Fibroblast of skin of left quadriceps (primary cell): ENCODE measurements around the gene TSSC4.

Experiments
- DNase-seq, 2 experiments: peaks; one replicate each; pipeline ENCODE4 v3.0.0-alpha.2; 2013; ENCODE audit warnings: low read depth in 2 of 2

TSSC4 gene

DNA sequence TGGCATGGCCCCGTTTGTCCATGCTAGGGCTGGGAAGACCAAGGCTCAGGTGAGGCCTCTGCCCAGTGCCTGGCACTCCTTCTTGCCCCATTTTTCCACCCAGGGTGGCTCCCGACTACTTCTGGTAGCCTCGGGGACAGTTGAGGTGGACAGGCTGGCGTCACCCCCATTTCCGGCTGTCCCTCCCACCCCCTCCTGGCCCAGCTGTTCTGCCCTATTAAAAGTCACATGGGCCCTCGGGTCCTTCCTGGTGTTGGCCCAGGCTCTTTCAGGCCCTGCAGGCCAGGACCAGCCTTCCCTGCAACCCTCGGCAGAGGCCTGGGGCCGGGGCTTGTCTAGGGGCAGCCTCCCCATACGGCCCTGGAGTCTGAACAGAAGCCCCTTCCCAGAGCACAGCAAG, 14.0 kb upstream of the TSSC4 start:
- DNase-seq = no peak

DNA sequence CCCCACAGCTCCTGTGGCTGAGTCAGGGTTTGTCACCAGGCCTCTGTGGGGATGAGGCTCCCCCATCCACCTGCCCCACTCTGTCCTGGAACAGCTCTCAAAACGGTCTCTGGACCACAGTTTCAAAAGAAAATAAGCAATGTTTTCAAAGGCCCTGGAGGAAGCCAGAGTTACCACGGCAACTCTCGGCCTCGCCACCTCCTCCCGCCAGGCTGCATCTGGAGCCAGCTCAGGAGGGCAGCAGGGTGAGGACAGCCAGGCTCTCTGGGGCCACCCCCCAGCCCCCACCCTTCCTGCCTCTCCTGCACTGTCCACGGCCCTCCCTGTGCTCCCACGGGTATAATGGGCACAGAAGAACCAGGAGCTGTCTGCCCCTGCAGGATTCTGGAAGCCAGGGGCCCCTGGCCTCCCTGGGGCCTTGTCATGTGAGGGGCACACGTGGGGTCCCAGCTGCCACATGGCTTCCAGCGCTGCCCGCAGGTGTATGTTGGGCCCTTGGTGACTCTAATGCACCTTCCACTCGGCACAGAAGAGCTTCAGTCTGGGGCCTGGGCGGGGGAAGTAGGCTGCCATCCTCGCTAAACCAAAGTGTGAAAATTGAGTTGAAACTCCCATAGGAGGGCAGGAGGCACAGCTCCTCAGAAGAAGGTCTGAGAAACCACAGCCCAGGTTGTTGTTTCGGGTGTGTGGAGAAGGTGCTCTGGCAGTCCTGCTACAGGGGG, 13.1 kb upstream of the TSSC4 start:
- DNase-seq = no peak

DNA sequence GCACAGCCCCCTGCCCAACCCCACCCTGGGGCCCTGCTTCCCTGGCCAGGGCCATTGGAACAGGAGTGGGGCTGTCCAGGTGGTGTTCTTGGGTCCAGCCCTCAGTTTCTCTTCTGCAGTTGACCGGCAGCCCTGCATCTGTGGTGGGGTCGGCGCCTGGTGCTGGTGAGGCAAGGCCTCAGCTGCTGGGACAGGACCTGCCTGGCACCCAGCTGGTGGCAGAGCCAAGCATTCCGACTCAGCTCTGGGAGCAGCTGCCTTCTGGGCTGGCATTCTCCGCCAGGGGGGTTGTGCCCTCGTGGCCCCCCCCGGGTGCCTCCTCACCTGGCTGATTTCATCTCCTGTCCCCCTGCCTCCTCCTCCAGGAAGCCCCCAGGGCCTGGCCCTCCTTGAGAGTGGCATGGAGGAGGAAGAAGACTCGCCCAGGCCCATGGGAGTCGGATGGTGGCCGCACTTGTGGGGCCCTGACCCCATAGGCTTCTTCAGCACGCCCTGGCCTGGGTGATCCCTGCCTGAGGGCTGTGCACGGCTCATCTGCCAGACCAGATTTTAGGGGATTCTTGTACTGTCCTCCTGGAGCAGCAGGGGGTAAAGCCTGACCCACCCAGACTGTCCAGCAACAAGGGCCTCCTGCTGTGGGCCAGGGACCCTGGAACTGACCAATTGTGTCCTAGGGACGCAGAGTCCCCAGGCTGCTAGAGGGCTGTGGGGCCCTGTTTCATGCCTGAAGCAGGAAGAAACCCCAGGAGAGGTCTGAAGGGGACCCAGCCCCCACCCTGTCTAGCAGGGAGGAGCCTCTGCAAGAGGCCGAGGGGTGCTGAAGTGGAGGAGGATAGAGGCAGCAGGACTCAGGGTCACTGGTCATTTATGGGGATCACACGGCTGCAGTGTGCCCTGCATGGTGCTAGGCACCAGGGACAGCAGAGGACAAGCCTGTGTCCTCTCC, 11.8 kb upstream of the TSSC4 start:
- DNase-seq = no peak

DNA sequence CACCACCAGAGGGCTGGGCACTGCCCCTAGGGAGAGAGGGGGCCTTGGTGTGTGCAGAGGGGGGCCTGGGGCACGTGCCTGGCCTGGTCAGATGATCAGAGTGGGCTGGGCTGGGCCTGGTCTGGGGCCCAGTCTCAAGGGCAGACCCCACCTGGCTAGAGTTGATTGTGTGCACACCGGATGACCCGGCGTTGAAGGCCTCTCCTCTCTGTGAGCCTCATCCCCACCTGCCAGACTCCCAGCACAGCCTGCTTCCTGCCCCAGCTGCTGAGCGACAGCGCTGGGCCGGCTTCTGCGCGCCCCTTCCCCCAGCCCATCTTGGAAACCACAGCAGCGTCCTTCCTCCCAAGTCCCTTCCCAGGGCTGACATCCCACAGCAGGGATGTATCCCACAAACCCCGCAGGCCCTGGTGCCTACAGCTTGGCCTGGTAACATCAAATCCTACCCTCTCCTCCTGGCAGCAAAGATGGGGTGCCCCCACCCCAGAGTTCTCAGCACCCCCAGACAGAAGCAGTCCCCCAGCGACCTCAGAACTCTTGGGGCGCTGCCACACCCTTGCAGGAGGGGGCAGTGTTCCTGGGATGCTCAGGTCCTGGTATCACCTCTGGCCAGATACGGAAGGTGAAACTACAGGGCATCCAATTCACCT, 11.0 kb upstream of the TSSC4 start:
- no peak for DNase-seq

DNA sequence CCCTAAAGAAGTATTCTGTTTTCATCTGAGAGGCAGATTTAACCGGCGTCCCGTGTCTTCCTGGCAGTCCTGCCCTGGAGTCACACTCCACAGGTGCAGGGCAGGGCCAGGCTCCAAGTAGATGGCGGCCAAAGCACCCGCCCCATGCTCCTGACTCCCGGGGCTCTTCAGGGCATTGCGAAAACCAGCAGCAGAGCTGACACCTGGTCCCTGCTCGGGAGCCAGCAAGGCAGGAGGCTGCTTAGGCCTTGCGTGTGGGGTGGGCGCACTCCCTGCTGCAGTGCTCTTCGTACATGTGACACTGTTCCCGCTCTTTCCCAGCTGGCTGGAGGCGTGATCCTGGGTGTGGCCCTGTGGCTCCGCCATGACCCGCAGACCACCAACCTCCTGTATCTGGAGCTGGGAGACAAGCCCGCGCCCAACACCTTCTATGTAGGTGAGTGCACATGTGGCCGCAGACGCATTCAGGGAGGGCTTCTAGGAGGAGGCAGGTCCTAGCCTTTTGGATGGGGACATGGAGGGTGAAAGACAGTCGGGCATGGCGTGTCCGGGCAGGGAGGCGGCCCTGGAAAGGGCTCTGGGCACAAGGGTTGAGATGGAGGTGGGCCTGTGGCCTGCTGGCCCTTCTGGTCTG, 10.3 kb upstream of the TSSC4 start:
- no peak for DNase-seq

DNA sequence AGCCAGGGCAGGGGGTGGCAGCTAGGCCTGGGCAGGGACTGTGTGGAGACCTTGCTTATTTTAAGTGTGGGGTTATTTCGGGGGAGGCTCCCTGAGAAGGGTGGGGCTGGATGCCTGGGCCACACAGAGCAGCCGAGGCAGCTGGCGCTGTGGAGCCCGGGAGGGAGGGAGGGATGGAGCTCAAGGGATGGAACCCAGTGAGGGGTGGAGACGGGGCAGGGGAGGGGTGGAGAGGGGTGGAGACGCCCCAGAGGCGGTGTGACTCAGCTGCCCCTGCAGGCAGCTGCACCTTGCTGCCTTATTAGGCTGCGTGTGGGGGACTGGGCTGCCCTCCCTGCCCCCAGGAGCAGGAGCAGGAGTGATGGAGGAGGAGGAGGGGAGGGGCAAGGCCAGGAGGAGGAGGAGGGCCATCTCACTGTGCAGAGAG, 9.8 kb upstream of the TSSC4 start:
- peak; percentile 32 to 37 for DNase-seq

DNA sequence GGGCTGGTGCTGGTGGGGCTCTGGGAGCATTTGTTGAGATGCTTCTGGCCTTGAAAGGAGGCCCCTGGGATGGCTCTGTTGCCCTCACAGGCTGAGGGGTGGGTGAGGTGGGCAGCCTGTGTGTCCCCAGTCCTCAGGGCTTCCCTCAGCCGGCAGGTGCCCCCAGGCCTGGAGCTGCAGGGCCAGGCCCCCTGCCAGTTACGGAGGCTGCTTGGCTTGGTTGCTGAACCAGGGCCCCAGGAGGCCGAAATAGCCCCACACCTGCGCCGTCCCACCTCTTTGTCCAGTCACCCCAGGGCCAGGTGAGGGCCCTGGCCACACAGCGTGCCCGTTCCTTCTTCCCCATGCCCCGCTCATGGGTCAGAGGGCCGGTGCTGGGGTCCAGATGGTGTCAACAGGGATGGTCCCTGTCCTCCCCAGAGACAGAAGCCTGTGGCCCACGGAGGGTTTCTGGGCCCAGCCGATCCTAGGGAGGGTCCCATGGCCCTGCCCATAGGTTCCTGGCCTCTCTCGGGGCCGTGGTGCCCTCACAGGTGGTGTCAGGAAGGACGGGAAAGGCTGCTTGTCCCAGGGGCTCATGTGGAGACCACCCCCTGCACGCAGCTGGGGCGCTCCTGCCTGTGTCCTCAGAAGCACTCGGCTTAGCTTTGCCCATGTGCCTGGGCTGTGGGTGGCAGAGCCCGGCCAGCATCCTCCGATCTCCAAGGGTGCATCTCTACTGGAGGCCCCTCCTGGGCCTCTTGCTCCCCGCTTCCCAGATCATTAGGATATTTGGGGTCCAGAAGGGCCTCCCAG, 9.2 kb upstream of the TSSC4 start:
- DNase-seq = no peak

DNA sequence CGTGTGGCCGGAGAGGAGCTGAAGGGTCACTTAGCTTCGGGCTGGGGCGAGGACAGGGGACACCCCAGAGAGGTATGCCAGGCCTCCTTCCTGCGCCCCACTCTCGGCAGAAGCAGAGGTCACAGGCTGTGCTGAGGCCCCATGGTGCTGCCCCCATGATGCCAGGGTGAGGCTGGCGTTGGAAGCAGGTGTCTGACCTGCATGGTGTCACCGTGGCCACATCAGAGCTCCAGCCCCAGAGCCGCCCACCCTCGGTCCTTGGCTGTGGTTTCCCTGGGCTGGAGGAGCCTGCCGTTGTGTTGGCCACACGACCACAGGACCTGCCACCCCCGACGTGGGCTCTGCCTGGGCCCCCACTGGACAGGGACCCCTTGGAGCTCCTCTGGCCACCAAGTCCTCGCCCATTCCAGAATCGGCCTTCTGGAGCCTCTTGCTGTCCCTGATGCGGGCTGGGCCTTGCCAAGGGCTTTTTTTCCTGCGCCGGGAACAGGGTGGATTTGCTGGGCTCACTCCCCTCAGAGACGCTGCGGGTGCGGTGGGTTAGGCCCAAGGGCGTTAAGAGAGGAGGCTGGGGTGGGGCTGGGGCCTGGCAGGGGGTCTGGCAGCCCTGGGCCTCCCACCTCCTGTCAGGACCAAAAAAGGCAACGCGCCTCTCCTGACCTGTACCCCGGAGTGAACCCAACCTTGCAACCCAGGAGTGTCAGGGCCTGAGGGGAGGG, 8.2 kb upstream of the TSSC4 start:
- no peak for DNase-seq

DNA sequence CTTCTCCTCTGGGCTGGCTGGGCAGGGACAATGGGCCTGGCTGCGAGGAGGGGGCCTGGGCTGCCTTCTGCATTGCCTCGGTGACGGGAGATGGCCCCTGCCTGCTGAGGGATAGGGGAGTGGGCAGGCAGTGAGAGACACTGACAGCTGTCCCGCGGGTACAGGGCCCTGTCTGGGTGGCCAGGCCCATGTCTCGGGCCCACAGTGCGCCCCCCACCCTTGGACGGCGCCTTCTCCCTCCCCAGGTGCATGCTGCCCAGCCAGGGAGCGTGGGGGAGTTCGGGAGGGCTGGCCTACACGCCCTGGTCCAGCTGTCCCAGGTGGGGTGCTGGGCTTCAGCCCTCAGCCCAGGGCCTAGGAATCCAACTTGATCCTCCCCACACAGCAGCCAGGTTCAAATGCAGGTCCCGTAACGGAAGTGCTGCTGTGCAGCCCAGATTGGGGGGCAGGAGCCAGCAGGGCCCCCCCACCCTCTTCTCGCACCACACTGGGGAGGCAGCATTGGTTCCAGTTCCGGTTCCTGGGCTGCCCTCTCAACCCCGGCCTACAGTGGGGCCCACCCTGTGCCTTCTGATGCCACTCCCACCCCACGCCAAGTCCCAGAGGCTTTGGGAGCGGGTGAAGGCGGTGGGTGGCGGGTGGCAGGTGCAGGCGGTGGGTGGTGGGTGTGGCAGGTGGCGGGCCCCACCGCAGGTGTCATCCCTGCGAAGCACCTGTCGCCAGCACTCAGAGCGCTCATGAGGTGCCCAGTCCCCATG, 7.3 kb upstream of the TSSC4 start:
- DNase-seq = no peak

DNA sequence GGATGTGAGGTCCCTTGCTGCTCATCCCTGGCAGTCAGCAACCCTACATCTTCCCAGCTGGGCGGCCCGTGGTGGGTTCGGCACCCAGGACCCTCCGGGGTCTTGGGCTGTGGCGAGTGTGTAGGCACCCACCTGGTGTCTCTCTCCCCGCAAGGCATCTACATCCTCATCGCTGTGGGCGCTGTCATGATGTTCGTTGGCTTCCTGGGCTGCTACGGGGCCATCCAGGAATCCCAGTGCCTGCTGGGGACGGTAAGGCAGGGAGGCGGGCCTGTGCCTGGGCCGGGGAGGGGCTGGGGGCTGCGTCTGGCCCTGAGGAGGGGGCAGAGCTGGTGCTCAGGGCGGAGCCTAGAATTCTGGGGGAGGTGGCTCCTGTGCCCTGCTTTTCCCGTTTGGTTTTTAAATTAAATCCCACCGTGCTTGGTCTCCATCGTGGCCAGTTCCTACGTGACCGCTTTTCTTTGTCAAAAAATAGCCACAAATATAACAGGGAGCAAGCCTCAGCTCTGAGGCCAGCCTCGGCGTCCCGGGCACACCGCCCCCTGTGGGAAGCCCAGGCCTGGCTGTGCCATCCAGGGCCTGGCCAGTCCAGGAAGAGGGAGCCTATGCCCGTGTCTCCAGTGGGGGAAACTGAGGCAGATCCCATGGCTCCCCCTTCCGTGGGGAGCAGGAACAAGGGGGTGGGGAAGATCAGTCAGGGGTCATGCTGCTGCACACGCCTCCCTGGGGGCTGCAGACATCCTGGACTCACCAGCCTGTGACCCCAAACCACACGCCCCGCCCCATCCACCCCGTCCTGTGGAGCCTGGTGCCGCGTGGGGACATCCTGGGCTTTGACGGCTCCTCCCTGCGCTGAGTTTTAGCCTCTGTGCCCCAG, 6.4 kb upstream of the TSSC4 start:
- DNase-seq = no peak

DNA sequence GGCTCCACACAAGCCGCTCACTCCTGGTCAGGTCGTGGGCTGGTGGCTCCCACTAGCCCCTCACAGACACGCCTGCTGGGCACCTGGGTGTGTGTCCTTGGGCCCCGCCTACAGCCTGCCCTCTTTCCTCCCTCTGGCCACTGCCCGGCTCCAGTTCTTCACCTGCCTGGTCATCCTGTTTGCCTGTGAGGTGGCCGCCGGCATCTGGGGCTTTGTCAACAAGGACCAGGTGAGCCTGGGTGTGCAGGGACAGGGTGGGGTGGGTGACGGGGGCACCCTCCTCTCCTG, 5.8 kb upstream of the TSSC4 start:
- no peak for DNase-seq

DNA sequence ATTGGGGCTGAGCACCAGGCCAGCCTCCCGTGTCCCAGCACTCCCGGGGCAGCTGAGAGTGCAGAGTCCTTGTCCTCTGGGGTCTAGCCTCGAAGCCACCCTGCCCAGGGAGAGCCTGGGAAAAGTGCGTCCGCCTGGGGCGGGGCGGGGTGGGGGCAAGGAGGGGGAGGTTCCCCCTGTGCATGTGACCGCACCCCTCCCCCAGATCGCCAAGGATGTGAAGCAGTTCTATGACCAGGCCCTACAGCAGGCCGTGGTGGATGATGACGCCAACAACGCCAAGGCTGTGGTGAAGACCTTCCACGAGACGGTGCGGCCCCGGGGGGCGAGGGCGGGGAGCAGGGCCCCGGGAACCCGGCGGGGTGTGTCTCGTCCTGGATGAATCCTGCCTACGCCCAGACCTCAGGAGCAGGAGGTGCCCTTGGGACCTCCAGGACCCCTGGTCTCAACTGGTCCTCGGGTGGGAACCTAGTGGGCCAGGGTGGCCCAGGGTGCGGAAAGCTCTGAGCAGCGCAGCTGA, 5.3 kb upstream of the TSSC4 start:
- no peak for DNase-seq

DNA sequence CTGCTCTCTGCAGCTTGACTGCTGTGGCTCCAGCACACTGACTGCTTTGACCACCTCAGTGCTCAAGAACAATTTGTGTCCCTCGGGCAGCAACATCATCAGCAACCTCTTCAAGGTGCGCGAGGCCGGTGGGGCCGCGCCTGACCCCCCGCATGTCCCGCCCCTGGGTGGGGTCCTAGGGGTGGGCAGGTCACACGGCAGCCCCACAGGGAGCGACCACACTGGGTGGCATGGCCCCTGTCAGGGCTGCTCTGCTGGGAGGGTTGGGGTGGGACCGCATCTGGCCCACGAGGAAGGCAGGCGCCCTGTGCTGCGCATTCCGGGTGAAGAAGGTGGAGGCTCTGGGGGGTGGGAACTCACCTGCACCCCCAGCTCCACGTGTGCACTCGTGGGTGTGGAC, 4.7 kb upstream of the TSSC4 start:
- no peak for DNase-seq

DNA sequence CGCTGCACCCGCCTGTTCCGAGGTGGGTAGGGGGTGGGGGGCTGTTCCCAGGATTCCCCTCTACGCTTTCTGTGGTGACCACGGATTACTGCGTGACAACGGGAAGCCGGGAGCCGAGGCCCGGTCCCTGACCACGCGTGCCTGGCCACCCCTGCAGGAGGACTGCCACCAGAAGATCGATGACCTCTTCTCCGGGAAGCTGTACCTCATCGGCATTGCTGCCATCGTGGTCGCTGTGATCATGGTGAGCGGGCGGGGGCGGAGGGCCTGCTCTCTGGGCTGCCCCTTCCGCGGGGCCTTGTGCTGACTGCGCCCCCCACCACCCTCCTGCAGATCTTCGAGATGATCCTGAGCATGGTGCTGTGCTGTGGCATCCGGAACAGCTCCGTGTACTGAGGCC, 4.1 kb upstream of the TSSC4 start:
- DNase-seq = no peak

DNA sequence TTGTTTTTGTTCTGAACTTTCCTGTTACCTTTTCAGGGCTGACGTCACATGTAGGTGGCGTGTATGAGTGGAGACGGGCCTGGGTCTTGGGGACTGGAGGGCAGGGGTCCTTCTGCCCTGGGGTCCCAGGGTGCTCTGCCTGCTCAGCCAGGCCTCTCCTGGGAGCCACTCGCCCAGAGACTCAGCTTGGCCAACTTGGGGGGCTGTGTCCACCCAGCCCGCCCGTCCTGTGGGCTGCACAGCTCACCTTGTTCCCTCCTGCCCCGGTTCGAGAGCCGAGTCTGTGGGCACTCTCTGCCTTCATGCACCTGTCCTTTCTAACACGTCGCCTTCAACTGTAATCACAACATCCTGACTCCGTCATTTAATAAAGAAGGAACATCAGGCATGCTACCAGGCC, 3.5 kb upstream of the TSSC4 start:
- no peak for DNase-seq

DNA sequence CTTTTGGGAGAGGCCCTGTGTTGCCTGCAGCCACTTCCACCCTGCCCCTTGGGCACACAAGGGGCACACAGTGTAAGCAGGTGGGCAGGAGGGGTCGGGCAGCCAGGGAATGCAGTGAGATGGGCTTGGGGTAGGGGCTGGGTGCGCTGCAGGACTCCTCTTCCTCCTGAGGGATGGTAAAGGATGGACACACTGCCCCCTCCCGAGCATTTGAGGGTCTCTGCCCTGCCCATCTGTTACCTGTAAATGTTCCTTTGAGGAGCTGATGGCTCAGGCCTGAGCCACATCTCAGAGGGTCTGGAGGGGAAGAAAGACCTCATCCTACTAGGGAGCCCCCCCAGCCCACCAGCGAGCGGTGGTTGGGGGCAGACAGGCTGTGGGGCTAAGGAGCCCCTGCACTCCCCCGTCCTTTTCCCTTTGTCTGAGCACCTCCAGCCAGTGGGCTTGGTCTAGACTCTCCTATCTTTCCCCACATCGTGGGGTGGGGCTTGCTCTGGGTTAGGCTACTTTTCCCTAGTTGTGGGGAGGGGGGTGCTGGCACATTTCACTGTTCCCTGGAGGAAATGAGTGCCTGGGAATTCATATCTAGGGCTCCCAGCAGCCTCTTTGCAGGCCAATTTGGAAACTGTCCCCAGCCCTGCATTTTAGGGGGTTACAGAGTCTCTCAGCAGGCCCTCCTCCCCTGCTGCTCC, 1.7 kb upstream of the TSSC4 start:
- DNase-seq = no peak

DNA sequence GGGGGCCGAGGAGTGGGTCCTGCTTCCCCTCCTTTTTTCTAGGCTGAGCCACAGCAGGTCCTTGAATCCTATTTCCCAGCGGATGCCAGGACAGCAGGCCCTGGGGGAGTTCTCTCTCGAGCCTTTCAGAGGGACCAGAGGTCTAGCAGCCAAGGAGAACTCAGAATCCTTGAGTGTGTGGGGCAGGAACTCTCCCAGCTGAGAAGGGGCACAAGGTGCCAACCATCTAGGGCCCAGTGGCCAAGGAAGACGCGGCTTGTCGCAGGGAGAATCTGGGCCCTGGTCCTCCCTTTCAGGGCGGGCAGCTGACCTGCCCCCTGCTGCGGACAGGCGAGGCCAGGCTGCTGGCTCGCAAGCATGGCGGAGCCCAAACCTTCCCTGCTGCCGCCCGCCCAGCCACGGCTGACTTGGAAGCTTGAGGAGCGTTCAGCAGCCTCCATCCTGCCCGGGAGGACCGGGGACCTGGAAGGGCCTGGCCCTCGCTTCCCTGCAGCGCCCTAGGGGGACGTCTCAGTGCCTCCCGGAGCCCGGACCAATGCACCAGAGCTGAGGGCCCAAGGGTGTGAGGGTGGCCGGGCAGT, 972 bp upstream of the TSSC4 start:
- DNase-seq = no peak
